DMS153 (cell line): ENCODE data around the gene CARS1.

Source experiments
- DNase-seq: peaks from one replicate; lab custom pipeline; 2025; lab: John Stamatoyannopoulos, UW

CARS1 gene

GRCh38 chr11:2991452-2992233 is 65.6 kb downstream of the CARS1 start:
- DNase-seq, result no peak

DNA sequence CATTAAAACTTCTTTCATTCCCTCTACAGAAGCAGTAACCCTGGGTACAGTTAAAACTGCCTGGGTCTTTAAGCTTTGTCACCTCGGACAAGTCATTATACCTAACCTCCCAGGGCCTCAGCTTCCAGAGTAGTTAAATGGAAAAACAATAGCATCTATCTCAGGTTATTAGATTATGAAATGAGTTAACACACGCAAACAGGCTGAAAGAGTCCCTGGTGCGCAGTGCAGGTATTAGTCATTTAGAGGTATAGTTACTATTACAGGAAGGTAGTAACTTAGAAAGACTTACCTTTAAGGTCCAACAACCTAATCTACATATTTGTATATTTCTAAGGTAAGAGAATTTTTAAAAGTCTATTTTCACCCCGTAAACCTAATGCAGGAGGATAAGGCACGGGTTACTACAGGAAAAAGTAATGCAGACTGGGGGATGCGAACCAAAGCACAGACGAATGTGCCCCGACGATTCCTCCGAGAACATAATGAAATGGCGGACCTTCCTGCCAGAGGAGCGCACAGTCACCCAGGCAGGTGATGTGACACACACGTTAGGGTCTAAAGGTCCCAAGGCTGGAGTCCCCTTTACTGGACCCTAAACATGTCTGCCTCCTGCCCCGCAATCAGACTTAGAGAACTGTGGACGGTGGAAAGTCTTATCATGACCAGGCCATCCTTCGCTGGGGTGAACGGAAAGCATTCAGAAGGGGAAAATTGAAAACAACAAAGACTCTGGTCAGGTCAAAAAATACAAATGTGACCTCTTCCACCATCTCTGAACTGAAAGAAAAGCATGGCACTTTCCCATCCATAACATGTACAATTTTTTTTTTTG is 66.4 kb downstream of the CARS1 start:
- DNase-seq, result no peak

DNA sequence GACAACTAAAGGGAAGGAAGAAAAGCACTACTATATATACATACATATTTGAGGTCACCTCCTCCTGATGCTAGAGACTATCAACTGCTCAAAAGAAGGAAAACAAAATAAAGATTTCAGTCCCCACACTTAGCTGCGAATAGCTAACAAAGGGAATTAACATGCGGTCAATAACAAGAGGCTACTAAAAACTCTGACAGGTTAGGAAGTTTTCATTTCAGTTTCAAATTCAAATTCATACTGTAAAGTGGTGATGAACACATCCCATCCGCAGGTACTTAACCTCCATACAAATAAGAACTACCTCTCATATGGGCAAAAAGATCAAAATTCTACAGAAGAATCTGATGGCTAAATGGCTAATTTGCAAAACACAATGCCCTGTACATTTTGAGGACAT is 67.7 kb downstream of the CARS1 start:
- no peak for DNase-seq

DNA sequence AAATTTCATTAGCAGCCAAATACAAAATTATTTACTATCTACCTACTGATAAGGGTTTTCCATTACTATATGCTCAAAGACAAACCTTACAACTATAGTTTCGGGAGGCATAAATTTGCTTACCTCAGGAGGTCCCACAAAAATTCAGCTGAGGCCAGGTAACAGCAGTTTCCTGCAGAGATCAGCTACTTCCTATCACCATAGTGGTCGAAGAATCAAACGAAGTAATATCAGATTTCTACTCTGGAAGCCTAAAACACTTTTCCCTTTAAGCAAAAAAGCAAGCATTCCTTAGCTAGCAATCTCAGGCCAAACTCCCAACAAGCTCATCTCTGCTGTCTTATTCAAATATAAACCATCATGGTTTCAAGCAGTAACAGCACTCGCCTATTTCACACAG is 68.2 kb downstream of the CARS1 start:
- no peak for DNase-seq

DNA sequence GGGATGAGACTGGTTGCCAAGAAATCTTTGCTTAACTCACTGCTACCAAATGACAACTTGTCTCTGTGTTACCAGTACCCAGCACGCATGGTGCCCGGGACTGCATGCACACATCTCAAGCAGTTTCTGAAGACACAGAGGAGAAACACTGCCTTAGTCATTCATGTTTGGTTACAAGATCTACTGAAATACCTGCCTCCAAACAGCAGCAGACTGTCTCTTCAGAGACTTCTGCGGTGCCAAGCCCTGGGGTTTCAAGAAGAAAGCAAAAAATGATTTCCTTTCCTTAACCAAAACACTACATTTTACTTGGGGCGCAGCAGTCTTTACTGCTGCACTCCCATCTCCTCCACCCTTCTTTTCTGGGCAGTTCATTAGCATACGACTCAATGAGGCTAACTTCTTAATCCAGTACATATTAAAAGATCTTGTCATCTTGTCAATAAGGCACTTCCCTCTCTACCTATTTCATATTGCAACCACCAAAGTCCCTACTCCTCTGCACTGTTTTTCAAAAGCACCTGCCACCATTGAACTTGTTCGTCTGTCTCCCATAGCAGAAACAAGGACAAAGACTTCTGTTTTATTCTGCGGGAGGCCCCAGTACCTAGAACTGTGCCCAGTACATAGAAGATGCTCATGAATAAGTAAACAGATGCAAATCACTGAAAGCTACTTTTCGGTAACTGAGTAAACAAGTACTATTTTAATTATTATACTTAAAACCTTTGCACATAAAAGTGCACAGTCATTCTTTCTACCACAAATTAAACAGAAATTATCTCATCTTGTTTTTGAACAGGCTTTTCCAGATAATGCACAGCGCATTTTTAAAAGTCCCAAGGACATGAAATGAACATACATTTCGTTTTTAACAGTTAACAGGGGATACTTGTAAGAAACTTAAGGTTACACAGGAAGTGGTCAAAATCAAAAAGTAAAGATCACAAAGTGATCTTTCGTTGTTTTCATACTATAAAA is 69.1 kb downstream of the CARS1 start:
- no peak for DNase-seq

GRCh38 chr11:2983908-2984307 is 73.3 kb downstream of the CARS1 start:
- DNase-seq, result no peak

GRCh38 chr11:2982214-2982613 is 75.0 kb downstream of the CARS1 start:
- no peak for DNase-seq

DNA sequence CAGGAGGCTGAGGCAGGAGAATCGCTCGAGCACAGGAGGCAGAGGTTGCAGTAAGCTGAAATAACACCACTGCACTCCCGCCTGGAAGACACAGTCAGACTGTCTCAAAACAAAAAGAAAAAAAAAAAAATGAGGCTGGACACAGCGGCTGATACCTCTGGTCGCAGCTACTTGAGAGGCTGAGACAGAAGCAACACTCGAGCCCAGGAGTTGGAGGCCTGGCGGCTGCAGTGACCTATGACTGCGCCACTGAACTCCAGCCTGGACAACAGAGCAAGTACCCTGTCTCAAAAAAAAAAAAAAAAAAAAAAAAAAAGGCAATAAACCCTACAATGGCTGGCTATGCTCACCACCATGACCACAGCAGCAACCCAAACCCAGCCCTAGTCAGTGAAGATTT is 76.1 kb downstream of the CARS1 start:
- DNase-seq, result no peak

- DNase-seq, result no peak
These were observed 76.9 kb downstream of the CARS1 start for GRCh38 chr11:2980168-2980840.

GRCh38 chr11:2977113-2977512 is 80.1 kb downstream of the CARS1 start:
- no peak for DNase-seq

- no peak for DNase-seq
These were observed 80.7 kb downstream of the CARS1 start for GRCh38 chr11:2976294-2977063.

DNA sequence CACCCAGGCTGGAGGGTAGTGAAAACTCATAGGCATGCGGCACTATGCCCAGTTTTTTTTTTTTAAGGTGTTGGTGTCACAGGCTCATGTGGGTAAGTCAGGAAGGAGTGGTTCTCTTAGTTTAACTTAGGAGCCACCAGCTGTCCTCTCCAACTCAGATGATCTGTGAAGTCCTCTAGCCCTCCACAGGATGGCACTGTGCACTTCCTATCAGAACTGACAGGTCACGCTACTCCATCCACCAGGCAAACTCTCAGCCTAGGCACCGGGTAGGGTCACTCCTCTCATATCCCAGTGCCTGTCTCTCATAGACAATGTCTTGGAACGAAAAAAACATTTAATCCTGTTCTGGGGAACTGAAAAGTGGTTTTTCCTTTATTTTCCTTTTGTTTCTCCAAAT is 81.6 kb downstream of the CARS1 start:
- DNase-seq, result no peak

DNA sequence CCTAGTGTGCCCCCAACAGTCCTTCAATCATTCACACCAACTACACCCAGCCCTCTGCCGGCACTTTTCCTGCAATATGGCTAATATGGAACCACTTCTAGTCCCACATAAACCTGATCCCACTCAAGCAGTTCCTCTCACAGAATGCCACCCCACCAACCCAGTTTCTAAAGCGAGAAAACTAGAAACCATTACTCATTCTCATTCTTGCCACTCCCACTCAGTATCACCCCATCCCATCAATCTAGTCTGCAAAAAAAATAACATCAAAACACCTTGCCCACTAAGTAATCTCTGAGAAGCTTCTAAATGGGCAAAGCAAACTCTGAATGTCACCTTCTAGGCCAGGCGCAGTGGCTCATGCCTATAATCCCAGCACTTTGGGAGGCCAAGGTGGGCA is 83.0 kb downstream of the CARS1 start:
- DNase-seq, result no peak

GRCh38 chr11:2968341-2968900 is 88.8 kb downstream of the CARS1 start:
- no peak for DNase-seq

DNA sequence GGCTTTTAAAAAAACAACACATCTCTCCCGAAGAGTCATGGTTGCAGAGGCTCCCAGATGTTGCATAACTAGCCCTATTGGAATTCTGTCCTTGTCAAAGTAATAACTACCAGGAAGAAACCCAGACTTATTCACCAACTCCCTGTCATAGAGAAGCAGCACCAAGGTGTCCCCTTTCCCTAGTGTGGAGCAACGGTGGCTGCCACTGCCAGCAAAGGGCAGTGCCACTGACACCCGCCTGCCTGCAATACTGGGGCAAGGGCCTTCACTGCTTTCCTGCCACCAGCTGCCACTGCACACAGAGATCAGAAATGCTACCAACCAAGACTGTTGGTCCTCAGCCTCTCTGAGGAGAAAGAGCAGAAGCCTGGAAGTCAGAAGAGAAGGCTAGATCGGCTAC is 92.4 kb downstream of the CARS1 start:
- DNase-seq, result no peak

DNA sequence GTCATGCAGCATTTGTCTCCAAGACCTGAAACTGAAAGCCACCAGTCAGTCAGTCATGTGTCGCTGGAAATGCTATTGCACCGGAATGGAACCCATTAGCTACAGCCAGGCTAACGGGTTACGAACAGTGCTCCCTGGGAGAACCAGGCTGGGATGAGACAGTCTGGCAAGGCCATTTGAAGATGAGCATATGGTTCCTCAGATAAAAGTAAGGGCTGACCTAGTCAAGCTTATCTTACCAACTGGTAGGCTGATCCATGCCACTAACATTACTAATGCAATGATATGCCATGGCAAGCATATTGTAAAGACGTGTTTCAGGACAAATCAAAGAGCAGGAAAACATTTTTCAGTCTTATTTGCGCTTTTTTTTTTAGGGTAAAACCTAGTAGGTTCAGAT is 93.5 kb downstream of the CARS1 start:
- DNase-seq, result no peak

- no peak for DNase-seq
These were observed 94.0 kb downstream of the CARS1 start for GRCh38 chr11:2963112-2963754.

DNA sequence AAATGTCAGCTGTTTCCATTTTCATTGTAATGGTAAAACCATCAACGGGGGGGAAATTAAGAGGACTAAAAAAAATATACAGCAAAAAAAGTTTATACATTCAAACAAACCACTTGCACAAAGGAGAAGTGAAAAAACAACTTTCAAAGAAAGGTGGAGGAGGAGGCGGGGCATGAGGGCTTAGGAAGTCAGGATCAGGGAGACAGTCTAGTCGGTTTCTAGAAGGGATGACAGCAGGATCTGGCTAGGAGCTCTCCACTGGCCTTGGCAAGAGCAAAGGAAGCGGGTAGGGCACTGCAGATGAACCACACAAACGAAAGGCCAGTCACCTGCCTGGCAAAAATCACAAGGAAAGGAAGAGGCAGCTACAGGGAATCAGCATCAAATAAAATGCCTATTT is 96.1 kb downstream of the CARS1 start:
- DNase-seq, result no peak

GRCh38 chr11:2960139-2960538 is 97.1 kb downstream of the CARS1 start:
- DNase-seq, result no peak

DNA sequence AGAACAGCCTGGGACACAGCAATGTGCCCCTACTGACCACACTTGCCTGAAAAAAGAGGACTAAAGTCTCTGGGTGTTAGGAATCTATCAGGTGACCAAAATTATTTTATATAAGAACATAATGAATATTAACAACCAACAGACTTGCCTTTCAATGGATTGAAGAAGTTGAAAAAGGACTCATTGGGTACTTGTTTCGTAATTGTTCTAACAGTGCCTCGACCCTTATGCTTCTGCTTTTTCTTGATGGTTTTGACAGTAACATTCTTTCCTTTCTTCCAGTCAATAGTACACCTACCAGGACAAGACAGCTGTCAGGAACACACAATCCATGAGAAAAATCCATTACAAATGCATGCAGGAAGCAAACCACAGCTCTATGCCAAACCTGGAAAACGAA is 99.0 kb downstream of the CARS1 start:
- no peak for DNase-seq
